GM20000 (cell line): ENCODE measurements around the gene AKNA.

Experiments
- DNase-seq: peaks from one replicate; pipeline ENCODE4 v3.0.0; 2012; ENCODE audit warnings: low spot score
- TF ChIP-seq, protein P1 (sequence below): IDR thresholded peaks from 2 replicates; pipeline ENCODE4 v1.5.1; 2012; ENCODE audit warnings: mild to moderate bottlenecking, control low read depth; ENCODE audit errors: extremely low read depth, missing control alignments

The AKNA gene

DNA sequence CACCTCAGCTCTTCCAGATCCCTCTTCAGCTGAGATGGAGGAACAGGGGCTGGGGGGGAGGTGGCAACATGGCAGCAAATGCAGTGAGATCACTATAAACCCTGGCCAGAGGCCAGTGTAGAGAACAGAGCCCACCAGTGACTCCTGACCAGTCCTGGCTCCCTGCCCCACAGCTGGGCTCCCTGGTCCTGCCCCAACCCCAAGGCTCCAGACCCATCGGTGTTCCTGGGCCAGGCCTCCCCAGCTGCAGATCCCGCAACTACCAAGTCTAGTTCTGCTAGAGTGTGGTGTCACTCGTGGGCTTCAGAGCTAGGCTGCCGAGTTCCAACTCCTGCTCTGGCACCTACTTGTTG, 16.8 kb downstream of the AKNA start:
- no peak for DNase-seq
- TF ChIP-seq, protein P1, sequence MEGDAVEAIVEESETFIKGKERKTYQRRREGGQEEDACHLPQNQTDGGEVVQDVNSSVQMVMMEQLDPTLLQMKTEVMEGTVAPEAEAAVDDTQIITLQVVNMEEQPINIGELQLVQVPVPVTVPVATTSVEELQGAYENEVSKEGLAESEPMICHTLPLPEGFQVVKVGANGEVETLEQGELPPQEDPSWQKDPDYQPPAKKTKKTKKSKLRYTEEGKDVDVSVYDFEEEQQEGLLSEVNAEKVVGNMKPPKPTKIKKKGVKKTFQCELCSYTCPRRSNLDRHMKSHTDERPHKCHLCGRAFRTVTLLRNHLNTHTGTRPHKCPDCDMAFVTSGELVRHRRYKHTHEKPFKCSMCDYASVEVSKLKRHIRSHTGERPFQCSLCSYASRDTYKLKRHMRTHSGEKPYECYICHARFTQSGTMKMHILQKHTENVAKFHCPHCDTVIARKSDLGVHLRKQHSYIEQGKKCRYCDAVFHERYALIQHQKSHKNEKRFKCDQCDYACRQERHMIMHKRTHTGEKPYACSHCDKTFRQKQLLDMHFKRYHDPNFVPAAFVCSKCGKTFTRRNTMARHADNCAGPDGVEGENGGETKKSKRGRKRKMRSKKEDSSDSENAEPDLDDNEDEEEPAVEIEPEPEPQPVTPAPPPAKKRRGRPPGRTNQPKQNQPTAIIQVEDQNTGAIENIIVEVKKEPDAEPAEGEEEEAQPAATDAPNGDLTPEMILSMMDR: no peak

DNA sequence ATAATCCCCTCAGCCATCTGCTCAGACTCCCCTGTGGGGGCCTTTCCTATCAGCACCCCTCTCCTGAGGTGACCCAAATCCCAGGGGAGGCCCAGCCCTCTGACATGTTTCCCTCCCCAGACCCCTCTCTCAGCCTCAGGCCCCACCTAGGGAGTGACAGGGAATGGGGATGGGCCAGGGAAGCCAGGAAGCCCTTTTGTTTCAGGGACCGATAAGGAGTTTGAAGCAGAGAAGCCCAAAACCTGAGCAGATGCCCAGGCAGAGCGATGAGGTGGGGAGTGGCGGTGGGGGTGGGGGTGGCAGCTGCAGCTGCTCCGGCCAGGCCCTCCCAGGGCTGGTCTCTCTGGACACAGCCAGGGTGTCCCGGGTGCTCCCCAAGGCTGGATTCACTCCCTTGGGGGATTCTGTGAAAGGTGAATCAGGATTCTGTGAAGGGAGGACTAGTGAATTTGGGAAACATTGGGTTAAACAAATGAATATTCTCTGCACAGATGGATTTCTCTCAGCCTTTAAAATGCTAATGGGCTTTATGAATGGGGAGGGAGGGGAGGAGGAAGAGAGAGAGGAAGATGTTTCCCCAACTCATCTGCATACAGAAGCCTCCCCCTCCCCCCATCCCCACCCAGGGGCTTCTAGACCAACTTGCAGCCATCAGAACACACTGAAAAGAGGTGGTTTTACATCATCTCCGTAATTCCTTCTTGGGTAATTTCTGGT, 17.4 kb downstream of the AKNA start:
- no peak for DNase-seq
- TF ChIP-seq, protein P1: no peak

DNA sequence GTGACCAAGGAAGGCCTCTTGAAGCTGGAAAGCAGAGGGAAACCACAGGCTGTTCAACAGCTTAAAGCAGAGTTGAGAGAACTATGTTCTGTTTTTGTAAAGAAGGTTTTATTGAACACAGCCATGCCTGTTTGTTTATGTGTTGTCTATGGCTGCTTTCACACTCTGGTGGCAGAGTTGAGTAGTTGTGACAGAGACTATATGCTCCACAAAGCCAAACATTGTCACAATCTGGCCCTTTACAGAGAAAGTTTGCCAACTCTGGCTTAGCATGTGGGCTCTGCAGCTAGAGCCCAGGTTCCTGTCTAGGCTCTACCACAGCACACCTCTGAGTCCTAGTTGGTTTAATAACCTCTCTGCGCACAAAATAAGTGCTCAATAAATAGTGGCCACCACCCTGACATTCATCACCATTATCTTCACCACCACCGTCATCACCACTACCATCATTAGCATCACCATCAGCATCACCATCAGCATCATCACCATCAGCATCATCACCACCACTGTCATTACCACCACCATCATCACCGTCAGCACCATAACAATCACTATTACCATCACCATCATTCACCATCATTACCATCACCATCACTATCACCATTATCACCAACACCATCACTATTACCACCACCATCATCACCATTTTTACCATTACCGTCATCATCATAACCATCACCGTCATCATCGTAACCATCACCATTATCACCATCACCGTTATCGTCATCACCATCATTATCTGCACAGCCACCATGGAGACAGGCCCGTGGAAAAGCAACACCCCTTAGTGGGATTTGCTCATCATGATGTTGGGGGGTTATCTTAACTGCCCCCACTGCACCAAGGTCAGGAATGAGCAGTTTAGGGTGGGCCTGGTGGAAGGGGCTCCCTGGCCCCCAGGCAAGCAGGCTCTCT, 18.3 kb downstream of the AKNA start:
- TF ChIP-seq, protein P1: no peak
- DNase-seq: no peak

DNA sequence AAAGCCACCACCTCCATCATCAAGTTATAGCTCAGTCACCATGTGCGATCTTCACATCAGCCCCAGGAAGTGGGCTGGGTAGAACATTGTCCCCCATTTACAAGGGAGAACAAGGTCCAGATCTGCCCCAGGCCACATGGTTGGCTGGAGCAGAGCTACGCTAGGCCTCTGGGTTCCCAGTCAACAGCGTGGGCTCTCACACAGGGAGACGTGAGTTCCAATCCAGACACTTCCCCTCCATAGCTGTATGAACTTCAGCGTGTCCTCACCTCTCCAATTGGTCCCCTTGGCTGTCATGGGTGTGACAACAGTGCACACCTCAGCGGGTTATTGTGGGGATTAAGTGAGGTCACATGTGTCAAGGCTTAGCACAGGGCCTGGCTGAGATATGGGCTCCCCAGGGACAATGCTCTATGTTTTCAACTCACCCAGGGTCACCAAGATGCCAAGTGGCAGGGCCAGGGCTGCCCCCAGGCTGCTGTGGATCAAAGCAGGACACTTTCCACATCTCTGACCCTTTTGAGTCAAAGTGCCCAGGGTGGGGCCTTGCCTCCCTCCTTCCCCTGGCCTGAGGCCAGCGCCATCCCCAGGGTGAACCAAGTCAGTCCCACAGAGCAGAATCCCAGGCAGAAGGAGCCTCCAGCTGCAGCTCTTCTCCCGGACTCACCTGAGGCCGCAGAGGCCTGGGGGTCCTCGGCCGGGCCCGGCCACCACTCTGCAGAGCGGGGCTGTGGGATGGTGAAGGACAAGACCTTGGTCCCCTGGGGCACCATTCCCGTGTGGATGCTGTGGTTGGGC, 19.8 kb downstream of the AKNA start:
- TF ChIP-seq, protein P1: no peak

DNA sequence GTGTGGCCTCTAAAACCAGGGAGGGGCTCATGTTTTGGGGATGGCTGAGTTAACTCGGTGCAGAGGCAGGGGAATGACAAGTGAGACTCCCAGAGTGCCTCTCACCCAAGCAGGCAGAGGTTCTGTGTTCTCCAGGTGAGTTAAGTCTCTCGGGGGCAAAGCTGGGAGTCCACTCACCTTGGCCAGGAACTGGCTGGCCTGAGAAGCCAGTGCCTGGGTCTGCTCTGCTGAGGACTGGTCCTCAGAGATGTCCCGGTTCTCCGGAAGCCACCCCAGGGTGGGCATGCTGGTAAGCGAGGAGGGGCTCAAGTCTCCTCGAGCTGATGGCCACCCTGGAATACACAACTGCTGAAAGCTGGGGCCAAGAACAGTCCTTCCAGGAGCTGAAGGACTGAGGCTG, 20.4 kb downstream of the AKNA start:
- DNase-seq: no peak

More for the DNA sequence above, 19.8 kb downstream of the AKNA start:
- DNase-seq: no peak

DNA sequence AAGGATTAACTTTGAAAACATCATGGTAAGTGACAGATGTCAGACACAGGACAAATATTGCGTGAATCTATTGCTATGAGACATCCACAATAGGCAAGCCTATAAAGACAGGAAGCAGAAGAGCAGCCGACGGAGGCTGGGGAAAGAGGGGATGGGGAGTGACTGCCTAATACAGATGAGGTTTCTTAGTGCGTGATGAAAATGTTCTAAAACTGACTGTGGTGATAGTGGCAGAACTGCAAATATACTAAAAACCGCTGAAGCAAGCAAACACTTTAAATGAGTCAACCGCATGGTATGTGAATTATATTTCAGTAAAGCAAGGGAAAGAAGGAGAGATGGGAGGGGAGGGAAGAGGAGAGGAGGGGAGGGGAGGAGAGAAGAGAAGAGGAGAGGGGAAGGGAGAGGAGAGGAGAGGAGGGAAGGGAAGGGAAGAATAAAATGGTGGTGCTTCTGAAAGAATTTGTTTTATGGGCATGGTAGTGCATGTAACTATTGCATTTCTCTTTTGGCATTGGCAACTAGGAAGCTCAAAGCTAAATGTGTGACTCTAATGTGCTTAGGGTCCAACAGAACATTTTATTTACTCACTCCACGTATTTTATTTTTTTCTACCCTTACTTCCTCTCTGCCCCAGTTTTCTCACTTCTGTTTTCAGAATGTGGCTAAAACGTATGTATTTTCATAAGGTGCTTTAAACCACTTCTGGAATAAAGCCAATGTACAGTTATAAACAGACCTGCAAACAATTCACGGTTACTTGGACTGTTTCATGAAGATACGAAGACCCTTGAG, 21.3 kb downstream of the AKNA start:
- TF ChIP-seq, protein P1: no peak
- peak; percentile 54 for DNase-seq

More for the DNA sequence above, 20.4 kb downstream of the AKNA start:
- TF ChIP-seq, protein P1: no peak
